ENCODE measurements around the gene PPP1R12C.
"Not testable (repeated sequence)": the region's sequence is repeated elsewhere in the genome, so short reads cannot be mapped to it uniquely, and the experiment has no call there.

PPP1R12C gene

GRCh38 chr19:55156202-55157063 is 39.0 kb upstream of the PPP1R12C start:
- H3K27me3 ChIP-seq (ENCODE audit: insufficient read depth, low read length, poor library complexity, severe bottlenecking) = no peaks in the 10 kb centered on the region
- no peak for TF ChIP-seq CTCF (conservative IDR thresholded peaks at IDR 0.05; ENCODE audit: low read length)
- no peak for TF ChIP-seq EZH2phosphoT487 (IDR thresholded peaks at IDR 0.05; ENCODE audit: borderline replicate concordance)
- H2AFZ ChIP-seq (ENCODE audit: low read length) = no peak overlapping the region
- no peak overlapping the region for H3K9ac ChIP-seq (ENCODE audit: low read depth, low read length, poor library complexity, severe bottlenecking)
- no peak overlapping the region for H3K4me2 ChIP-seq (ENCODE audit: low read depth, low read length, poor library complexity, severe bottlenecking)
- H3K9me2 ChIP-seq (replicated peaks; ENCODE audit: low read depth, low read length) = no peaks in the 10 kb centered on the region
- H3K4me1 ChIP-seq (ENCODE audit: insufficient read depth, low read length, poor library complexity, severe bottlenecking) = peaks cover 21% of the 10 kb centered on the region
- H3K9me3 ChIP-seq (ENCODE audit: insufficient read depth, low read depth, low read length) = no peaks in the 10 kb centered on the region
- H3F3A ChIP-seq (ENCODE audit: low read depth) = peaks cover 9% of the 10 kb centered on the region
- H3K79me2 ChIP-seq (ENCODE audit: insufficient read depth, low read length) = no peaks in the 10 kb centered on the region
- no peaks in the 10 kb centered on the region for H3K36me3 ChIP-seq (ENCODE audit: insufficient read depth, low read length)
- no peaks in the 10 kb centered on the region for H4K20me1 ChIP-seq (ENCODE audit: insufficient read depth, low read length, poor library complexity, severe bottlenecking)
- H3K4me3 ChIP-seq (ENCODE audit: low read length, poor library complexity, severe bottlenecking) = no peak overlapping the region

GRCh38 chr19:55155784-55156183 is 38.3 kb upstream of the PPP1R12C start:
- H3K9ac ChIP-seq (ENCODE audit: low read depth, low read length, poor library complexity, severe bottlenecking); H2AFZ ChIP-seq (ENCODE audit: low read length); H3K9me2 ChIP-seq (replicated peaks; ENCODE audit: low read depth, low read length); H3K27me3 ChIP-seq (ENCODE audit: insufficient read depth, low read length, poor library complexity, severe bottlenecking); H3K9me3 ChIP-seq (ENCODE audit: insufficient read depth, low read depth, low read length); H3K36me3 ChIP-seq (ENCODE audit: insufficient read depth, low read length); H3K79me2 ChIP-seq (ENCODE audit: insufficient read depth, low read length); H3K4me2 ChIP-seq (ENCODE audit: low read depth, low read length, poor library complexity, severe bottlenecking); H3K4me3 ChIP-seq (ENCODE audit: low read length, poor library complexity, severe bottlenecking); H4K20me1 ChIP-seq (ENCODE audit: insufficient read depth, low read length, poor library complexity, severe bottlenecking): not testable (repeated sequence)
- Histone ChIP-seq H3F3A (ENCODE audit: low read depth) (peaks cover 12% of the 10 kb centered on the region), H3K4me1 (ENCODE audit: insufficient read depth, low read length, poor library complexity, severe bottlenecking) (peaks cover 22% of the 10 kb centered on the region)

- Histone ChIP-seq H3K9me2 (replicated peaks; ENCODE audit: low read depth, low read length) (no peaks in the 10 kb centered on the region), H3K9me3 (ENCODE audit: insufficient read depth, low read depth, low read length) (no peaks in the 10 kb centered on the region), H3K4me3 (ENCODE audit: low read length, poor library complexity, severe bottlenecking) (no peak overlapping the region), H4K20me1 (ENCODE audit: insufficient read depth, low read length, poor library complexity, severe bottlenecking) (no peaks in the 10 kb centered on the region), H3K36me3 (ENCODE audit: insufficient read depth, low read length) (no peaks in the 10 kb centered on the region), H3K4me1 (ENCODE audit: insufficient read depth, low read length, poor library complexity, severe bottlenecking) (peaks cover 22% of the 10 kb centered on the region), H2AFZ (ENCODE audit: low read length) (no peak overlapping the region), H3F3A (ENCODE audit: low read depth) (peaks cover 12% of the 10 kb centered on the region), H3K9ac (ENCODE audit: low read depth, low read length, poor library complexity, severe bottlenecking) (no peak overlapping the region), H3K27me3 (ENCODE audit: insufficient read depth, low read length, poor library complexity, severe bottlenecking) (no peaks in the 10 kb centered on the region), H3K4me2 (ENCODE audit: low read depth, low read length, poor library complexity, severe bottlenecking) (peak overlapping the region; percentile 30), H3K79me2 (ENCODE audit: insufficient read depth, low read length) (no peaks in the 10 kb centered on the region)
- no peak for TF ChIP-seq EZH2phosphoT487 (IDR thresholded peaks at IDR 0.05; ENCODE audit: borderline replicate concordance)
- TF ChIP-seq CTCF (conservative IDR thresholded peaks at IDR 0.05; ENCODE audit: low read length) = no peak
Observed at GRCh38 chr19:55153652-55154264, 36.3 kb upstream of the PPP1R12C start.

All from Loucy (cell line).